ENCODE data around the gene SLC14A1. TPM values are rescaled to one million over a fixed set of nuclear protein-coding genes. Genes with fewer than 3 reads are reported as not detected.

The SLC14A1 gene
- polyA plus RNA-seq, 1 donor (not counting 4 experiments of a cell fraction or from before 2014, with no cell fraction given): not detected

DNA sequence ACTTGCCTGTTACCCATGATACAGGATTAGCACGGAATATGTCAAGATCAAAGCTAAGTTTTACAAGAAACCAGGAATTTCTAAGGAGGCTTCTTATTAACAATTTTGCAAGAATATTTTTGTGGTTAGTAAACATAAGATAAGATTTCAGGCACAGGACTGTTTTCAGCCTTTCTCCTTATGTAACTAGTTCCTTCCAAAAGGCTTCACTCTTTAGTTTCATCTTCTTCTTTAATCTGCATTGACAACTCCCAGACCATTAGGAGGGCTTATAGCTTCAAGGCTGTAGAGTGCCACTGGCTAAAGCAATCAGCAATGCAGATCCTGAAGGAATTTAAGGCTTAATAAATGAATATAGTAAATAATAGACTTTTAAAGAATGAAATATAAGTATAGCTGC lies 29.3 kb downstream of the SLC14A1 start:
- Histone ChIP-seq H3K4me2 (ENCODE audit: control insufficient read depth, extremely low read depth, insufficient read depth, low read depth, low read length) (no peak overlapping the region), H3K9me3 (ENCODE audit: control insufficient read depth, low read depth, low read length) (no peaks in the 10 kb centered on the region), H3K79me2 (ENCODE audit: control insufficient read depth, insufficient read depth, low read length) (no peaks in the 10 kb centered on the region), H3K4me3 (ENCODE audit: control insufficient read depth in 2 of 3, extremely low read depth in 1 of 3, insufficient read depth in 2 of 3, low read depth in 1 of 3, low read length in 3 of 3) (no peak overlapping the region), H4K20me1 (ENCODE audit: control insufficient read depth, extremely low read depth, insufficient read depth, low read length) (no peaks in the 10 kb centered on the region), H3K27me3 (ENCODE audit: control insufficient read depth, extremely low read depth, insufficient read depth, low read length) (no peaks in the 10 kb centered on the region), H3K9ac (ENCODE audit: control insufficient read depth, extremely low read depth, insufficient read depth, low read length) (no peak overlapping the region), H3K36me3 (ENCODE audit: control insufficient read depth in 2 of 2, extremely low read depth in 1 of 2, insufficient read depth in 2 of 2, low read length in 2 of 2) (no peaks in the 10 kb centered on the region), H3K4me1 (ENCODE audit: control insufficient read depth, extremely low read depth, insufficient read depth, low read length) (no peaks in the 10 kb centered on the region), H3K27ac (ENCODE audit: control insufficient read depth, insufficient read depth, low read length) (no peak overlapping the region), H2AFZ (ENCODE audit: control insufficient read depth, low read length) (no peak overlapping the region), H3K9me1 (ENCODE audit: control insufficient read depth, extremely low read depth, insufficient read depth, low read length) (no peaks in the 10 kb centered on the region)
- dilution Hi-C loops (cut with MboI; ENCODE audit: extremely low pct_ligation_motif_present, low sequenced_read_pairs): no loop called here
- FAIRE-seq (no peak), DNase-seq (ENCODE audit: low read depth, low spot score) (no peak)
- no peak for TF ChIP-seq EZH2 (IDR thresholded peaks at IDR 0.05; ENCODE audit: low read length)
- TF ChIP-seq, protein P1, sequence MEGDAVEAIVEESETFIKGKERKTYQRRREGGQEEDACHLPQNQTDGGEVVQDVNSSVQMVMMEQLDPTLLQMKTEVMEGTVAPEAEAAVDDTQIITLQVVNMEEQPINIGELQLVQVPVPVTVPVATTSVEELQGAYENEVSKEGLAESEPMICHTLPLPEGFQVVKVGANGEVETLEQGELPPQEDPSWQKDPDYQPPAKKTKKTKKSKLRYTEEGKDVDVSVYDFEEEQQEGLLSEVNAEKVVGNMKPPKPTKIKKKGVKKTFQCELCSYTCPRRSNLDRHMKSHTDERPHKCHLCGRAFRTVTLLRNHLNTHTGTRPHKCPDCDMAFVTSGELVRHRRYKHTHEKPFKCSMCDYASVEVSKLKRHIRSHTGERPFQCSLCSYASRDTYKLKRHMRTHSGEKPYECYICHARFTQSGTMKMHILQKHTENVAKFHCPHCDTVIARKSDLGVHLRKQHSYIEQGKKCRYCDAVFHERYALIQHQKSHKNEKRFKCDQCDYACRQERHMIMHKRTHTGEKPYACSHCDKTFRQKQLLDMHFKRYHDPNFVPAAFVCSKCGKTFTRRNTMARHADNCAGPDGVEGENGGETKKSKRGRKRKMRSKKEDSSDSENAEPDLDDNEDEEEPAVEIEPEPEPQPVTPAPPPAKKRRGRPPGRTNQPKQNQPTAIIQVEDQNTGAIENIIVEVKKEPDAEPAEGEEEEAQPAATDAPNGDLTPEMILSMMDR (optimal IDR thresholded peaks at IDR 0.05 in 1 of 3, IDR thresholded peaks at IDR 0.05 in 1 of 3, conservative IDR thresholded peaks at IDR 0.05 in 1 of 3; ENCODE audit: extremely low read depth in 1 of 3, insufficient read depth in 2 of 3, low read length in 3 of 3): no peak

DNA sequence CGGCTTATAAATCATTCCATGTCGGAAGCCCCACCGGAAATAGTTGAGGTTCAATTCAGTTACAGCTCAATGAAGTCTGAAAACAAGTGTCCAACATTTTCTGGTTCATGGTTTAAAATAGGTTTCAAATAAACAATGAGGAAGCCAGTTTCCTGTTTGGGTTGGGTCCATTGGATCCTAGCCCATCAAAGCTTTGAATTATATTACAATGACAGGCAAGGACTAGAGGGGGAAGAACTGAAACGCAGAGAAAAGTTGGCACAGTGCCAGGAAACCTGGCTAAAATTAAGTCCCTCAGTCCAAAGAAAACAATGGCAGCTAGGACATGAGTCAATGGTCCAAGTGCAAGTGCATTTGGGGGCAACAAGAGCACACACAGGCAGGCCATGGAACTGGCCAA lies 32.0 kb downstream of the SLC14A1 start:
- Histone ChIP-seq H3K9ac (ENCODE audit: control insufficient read depth, extremely low read depth, insufficient read depth, low read length) (no peak overlapping the region), H3K27me3 (ENCODE audit: control insufficient read depth, extremely low read depth, insufficient read depth, low read length) (no peaks in the 10 kb centered on the region), H3K4me3 (ENCODE audit: control insufficient read depth in 2 of 3, extremely low read depth in 1 of 3, insufficient read depth in 2 of 3, low read depth in 1 of 3, low read length in 3 of 3) (no peak overlapping the region), H4K20me1 (ENCODE audit: control insufficient read depth, extremely low read depth, insufficient read depth, low read length) (no peaks in the 10 kb centered on the region), H2AFZ (ENCODE audit: control insufficient read depth, low read length) (no peak overlapping the region), H3K9me3 (ENCODE audit: control insufficient read depth, low read depth, low read length) (no peaks in the 10 kb centered on the region), H3K27ac (ENCODE audit: control insufficient read depth, insufficient read depth, low read length) (no peak overlapping the region), H3K4me1 (ENCODE audit: control insufficient read depth, extremely low read depth, insufficient read depth, low read length) (no peaks in the 10 kb centered on the region), H3K79me2 (ENCODE audit: control insufficient read depth, insufficient read depth, low read length) (no peaks in the 10 kb centered on the region), H3K9me1 (ENCODE audit: control insufficient read depth, extremely low read depth, insufficient read depth, low read length) (no peaks in the 10 kb centered on the region), H3K36me3 (ENCODE audit: control insufficient read depth in 2 of 2, extremely low read depth in 1 of 2, insufficient read depth in 2 of 2, low read length in 2 of 2) (no peaks in the 10 kb centered on the region), H3K4me2 (ENCODE audit: control insufficient read depth, extremely low read depth, insufficient read depth, low read depth, low read length) (no peak overlapping the region)
- TF ChIP-seq, protein P1 (optimal IDR thresholded peaks at IDR 0.05 in 1 of 3, IDR thresholded peaks at IDR 0.05 in 1 of 3, conservative IDR thresholded peaks at IDR 0.05 in 1 of 3; ENCODE audit: extremely low read depth in 1 of 3, insufficient read depth in 2 of 3, low read length in 3 of 3): no peak
- no peak for TF ChIP-seq EZH2 (IDR thresholded peaks at IDR 0.05; ENCODE audit: low read length)
- dilution Hi-C loops (cut with MboI; ENCODE audit: extremely low pct_ligation_motif_present, low sequenced_read_pairs): no loop called here
- FAIRE-seq (peak; percentile 52), DNase-seq (ENCODE audit: low read depth, low spot score) (no peak)
